ENCODE measurements around the gene SYTL1.
A peak's percentile ranks its signal among the peaks of the same experiment; 100 is the strongest.

The SYTL1 gene

DNA sequence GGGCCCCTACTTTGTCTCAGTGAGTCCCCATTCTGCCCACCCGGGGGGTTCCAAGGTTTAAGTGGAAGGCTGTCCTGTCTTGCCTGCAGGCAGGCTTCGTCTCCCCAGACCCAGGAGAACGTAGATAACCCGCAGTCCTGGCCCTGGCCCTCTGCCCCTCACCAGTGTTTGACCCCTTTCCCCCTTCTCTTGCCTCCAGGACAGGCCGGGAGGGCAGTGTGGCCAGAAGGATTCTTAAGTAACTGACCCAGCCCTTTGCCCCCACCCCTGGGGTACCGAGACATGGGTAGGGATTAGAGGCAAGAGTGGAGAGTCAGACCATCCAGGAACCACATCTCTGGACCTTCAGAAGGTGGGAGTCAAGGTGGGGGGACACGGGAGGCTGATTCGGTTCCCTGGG is 11.0 kb upstream of the SYTL1 start:
- TF ChIP-seq, protein P1, sequence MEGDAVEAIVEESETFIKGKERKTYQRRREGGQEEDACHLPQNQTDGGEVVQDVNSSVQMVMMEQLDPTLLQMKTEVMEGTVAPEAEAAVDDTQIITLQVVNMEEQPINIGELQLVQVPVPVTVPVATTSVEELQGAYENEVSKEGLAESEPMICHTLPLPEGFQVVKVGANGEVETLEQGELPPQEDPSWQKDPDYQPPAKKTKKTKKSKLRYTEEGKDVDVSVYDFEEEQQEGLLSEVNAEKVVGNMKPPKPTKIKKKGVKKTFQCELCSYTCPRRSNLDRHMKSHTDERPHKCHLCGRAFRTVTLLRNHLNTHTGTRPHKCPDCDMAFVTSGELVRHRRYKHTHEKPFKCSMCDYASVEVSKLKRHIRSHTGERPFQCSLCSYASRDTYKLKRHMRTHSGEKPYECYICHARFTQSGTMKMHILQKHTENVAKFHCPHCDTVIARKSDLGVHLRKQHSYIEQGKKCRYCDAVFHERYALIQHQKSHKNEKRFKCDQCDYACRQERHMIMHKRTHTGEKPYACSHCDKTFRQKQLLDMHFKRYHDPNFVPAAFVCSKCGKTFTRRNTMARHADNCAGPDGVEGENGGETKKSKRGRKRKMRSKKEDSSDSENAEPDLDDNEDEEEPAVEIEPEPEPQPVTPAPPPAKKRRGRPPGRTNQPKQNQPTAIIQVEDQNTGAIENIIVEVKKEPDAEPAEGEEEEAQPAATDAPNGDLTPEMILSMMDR (IDR thresholded peaks at IDR 0.05; ENCODE audit: borderline replicate concordance, control extremely low read depth, extremely low read depth, insufficient read depth, missing control alignments) = no peak
- in situ Hi-C loops (cut with MboI; ENCODE audit: low sequenced_read_pairs, unreplicated experiment) = no loop called here
- DNase-seq (ENCODE audit: low spot score) = no peak

DNA sequence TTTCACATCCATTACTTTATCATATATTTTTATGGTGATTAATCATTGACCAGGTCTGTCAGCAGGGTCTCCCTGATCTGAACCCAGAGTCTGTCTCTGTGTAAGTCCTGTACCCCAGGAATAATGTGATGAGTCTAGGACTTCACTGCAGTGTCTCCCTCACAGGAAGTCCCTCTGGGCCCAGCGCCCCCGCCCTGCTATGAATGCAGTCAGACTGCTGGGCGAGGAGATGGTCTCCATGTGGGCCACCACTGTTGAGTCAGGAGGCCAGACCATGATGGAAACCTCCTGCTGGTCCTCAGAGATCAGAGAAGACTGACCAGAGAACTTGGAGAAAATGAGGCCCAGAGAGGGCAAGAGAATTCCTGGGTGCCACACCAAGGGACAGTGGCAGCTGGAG is 10.4 kb upstream of the SYTL1 start:
- no peak for DNase-seq (ENCODE audit: low spot score)
- in situ Hi-C loops (cut with MboI; ENCODE audit: low sequenced_read_pairs, unreplicated experiment) = no loop called here
- TF ChIP-seq, protein P1 (IDR thresholded peaks at IDR 0.05; ENCODE audit: borderline replicate concordance, control extremely low read depth, extremely low read depth, insufficient read depth, missing control alignments) = no peak

DNA sequence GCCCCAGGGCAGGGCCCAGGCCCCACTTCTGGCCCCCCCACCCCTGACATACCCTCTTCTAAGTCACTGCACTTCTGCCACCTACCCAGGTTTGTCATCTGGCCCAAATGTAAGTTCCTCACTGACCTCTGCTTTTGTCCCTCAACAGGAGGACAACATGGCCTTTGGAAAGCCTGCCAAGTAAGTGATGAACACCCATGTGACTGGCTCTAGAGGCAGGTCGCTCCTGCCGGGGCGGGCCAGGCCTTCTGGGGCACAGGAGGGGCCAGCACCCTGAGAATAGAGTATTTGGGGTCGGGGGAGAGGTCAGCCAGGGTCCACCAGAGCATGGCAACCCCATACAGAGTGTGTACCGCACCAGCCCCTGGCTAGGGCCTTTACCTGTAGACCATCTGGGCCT is 9.9 kb upstream of the SYTL1 start:
- TF ChIP-seq, protein P1 (IDR thresholded peaks at IDR 0.05; ENCODE audit: borderline replicate concordance, control extremely low read depth, extremely low read depth, insufficient read depth, missing control alignments) = no peak
- in situ Hi-C loops (cut with MboI; ENCODE audit: low sequenced_read_pairs, unreplicated experiment) = no loop called here
- no peak for DNase-seq (ENCODE audit: low spot score)

DNA sequence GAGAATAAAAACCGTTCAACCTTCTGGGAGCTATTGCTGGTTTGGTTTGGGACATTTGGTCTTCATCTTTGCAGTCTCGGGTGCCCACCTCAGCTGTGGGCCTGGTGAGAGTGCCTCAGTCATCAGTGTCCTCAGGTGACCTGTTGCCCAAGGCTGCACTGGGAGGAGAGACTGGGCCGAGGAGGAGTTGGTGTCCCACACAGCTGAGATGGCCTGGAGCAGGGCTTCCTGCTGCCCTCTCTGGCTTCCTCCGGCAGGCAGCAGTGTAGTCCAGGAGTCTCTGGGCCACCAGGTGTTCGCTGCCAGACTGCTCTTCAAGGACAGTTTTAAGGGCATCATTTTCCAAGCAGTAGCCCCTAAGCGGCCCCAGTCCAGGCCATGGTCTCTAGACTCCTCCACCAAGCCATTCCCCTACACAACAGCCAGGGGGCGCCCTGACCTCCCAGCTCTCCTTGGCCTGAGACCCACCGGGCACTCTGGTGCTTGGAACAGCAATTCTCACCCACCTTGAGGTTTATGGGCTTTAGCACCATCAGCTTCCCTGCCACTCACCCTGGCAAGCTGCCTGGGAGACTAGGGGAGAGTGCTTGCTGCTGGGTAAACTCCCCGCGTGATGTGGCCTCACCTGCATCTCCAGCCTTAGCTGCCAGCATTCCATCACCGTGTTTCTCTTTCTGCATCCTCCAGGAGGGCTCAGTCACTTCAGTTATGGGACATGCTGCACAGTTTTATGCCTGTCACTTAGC is 9.1 kb upstream of the SYTL1 start:
- in situ Hi-C loops (cut with MboI; ENCODE audit: low sequenced_read_pairs, unreplicated experiment) = no loop called here
- DNase-seq (ENCODE audit: low spot score) = peak; percentile 82
- TF ChIP-seq, protein P1 (IDR thresholded peaks at IDR 0.05; ENCODE audit: borderline replicate concordance, control extremely low read depth, extremely low read depth, insufficient read depth, missing control alignments) = peak; percentile 71

DNA sequence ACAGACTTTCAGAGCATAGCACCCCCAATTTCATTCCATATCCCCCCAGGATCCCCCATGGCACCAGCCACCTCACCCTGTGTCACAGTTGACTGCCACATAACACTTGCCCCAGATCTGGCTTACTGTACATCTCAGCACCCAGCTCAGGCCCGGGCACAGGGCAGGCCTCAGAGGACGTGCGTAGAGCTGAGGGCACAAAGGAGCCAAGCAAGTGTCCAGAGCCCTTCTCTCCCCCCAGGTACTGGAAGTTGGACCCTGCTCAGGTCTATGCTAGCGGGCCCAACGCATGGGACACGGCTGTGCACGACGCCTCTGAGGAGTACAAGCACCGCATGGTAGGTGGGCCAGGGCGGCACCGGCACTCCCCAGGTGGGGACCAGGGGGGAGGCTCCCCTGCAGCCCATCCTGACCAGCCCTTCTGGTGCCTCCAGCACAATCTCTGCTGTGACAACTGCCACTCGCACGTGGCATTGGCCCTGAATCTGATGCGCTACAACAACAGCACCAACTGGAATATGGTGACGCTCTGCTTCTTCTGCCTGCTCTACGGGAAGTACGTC is 8.0 kb upstream of the SYTL1 start:
- in situ Hi-C loops (cut with MboI; ENCODE audit: low sequenced_read_pairs, unreplicated experiment) = no loop called here
- no peak for DNase-seq (ENCODE audit: low spot score)
- TF ChIP-seq, protein P1 (IDR thresholded peaks at IDR 0.05; ENCODE audit: borderline replicate concordance, control extremely low read depth, extremely low read depth, insufficient read depth, missing control alignments) = no peak

DNA sequence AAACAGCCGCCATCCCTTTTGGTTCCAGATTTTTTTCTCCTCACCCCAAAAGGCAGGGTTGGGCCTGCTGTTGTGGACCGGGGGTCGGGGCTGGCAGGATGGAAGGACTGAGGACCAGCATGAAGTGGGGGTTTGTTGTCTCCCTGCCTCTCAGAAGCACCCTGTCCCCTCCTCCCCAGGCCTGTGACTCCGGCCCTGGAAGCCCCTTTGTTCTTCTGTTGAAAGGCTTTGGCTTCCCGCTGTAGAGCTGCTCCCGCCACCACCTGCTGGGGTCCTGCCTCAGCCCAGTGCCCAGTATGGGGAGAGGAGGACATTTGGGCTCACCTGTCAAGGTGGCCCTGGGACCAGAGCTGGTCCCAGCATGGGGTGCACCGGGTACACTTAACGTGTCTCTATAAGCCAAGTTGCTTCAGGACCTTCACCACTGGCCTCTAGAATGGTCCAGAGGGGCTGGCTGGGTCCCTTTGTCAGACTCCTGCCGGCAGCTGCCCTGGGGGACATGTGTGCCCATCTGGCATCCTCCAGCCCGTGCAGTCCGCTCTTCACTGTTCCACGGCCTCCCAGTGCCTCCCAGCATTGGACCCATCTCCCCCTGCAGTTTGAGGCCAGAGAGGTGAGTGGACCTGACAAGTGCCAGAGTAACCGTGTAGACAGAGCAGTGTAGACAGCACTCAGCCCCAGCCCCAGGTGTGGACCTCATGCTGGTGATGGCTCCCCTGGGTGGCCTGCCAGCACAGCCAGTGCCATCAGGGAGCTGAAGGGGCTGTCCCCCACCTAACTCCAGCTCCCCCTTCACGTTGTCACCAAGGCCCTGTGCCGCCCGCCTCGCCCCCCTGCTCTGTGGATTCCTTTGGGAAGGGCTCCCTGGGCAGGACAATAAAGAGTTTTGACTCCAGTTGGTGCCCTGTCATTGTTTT is 6.1 kb upstream of the SYTL1 start:
- no peak for DNase-seq (ENCODE audit: low spot score)
- in situ Hi-C loops (cut with MboI; ENCODE audit: low sequenced_read_pairs, unreplicated experiment) = no loop called here
- TF ChIP-seq, protein P1 (IDR thresholded peaks at IDR 0.05; ENCODE audit: borderline replicate concordance, control extremely low read depth, extremely low read depth, insufficient read depth, missing control alignments) = no peak

All from GM13976 (cell line).